ENCODE data around the gene LIPG. TPM values are rescaled to one million over a fixed set of nuclear protein-coding genes. Genes with fewer than 3 reads are reported as not detected.

LIPG gene
- total RNA-seq, 4 donors from 2014 or later = 0.06 to 11.9 (median 1.3) TPM; not detected in 1

DNA sequence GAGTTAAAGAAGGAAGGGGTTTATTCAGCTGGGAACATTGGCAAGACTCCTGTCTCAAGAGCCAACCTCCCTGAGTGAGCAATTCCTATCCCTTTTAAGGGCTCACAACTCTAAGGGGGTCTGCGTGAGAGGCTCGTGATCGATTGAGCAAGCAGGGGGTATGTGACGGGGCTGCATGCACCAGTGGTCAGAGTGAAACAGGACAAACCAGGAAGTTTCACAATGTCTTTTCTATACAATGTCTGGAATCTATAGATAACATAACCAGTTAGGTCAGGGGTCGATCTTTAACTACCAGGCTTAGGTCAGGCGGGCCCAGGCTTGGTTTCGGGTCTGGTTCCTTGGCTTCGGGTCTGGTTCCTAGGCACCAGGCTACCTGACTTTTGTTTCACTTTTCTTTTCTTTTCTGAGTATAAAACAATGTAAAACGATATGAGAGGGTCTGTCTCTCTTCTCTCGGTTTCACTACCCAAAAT lies 30.1 kb upstream of the LIPG start:
- Histone ChIP-seq H3K9me3 (no peaks in the 10 kb centered on the region), H3K27ac (replicated peaks in 1 of 4) (no peak overlapping the region), H3K4me3 (no peak overlapping the region), H3K4me1 (no peaks in the 10 kb centered on the region), H3K36me3 (no peaks in the 10 kb centered on the region), H3K27me3 (no peaks in the 10 kb centered on the region)
- intact Hi-C loops (cut with DNase I) = no loop called here
- no peak for TF ChIP-seq EP300 (IDR thresholded peaks at IDR 0.05)
- WGBS = 73% methylated on average over 10 of the region's 10 CpGs
- no peak for DNase-seq (ENCODE audit: extremely low spot score)

DNA sequence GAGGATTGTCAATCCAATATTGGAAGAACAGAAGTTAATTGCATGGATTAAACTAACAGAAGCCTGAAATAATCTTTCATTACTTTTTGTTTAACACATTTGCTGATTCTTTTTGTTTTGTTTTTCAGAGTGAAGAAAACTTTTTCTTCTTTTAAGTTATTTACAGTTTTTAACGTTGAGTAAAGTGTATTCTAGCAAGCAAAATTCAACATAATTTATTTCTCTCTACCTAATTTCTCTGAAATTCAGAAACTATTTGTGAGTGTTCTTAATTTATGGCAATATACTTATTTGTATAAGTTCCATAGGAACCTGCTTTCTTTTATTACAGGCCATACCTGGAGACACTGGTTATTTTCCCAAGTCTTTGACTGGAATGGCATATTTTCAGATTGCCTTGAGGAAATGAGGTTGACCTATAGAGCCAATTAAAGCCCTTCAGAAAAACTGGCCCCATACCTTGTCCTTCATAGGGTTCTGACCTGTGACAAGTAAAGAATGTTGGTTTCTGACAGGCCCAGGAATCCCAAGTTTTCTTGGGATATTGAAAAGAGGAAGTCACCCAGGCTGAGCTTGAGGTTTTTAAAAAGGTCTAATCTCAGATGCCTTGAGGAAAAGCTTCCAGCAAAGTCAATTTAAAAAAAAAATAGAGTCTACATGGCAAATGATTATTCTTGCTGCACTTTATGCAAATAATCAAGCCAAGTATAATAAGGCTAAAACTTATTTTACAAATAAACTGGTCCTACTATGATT lies 26.8 kb upstream of the LIPG start:
- intact Hi-C loops (cut with DNase I) = no loop called here
- WGBS = 90% methylated on average over 1 of the region's 1 CpG

DNA sequence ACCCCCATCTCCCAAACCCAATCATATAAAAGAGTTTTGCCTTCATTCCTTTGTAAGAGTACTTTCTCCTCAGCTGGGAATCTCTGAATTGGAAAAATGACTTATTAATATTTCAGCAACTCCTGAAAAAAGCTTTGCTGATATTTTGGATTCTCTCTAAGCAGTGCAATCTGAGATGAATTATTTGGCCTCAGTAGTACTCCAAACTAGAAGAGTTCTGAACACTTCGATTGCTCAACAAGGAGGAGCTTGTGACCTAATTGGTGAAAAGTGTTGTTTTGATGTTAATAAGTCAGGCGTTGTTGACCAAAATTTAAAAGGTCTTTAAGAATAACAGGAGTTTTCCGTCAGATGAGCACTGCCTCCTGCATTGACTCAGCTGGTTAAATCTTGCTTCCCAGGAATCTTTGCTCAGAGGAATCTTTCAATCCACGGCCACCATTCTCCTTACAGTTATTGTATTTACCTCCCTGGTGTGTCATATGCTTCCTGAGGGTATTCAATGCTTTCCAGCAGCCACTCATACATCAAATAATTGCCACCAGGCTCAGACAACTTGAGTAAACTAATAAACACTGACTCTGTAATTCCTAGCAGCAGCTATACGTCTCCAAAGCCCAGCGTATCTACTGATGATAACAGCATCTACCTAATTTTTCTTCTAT lies 24.5 kb upstream of the LIPG start:
- TF ChIP-seq CTCF (IDR thresholded peaks at IDR 0.05) (no peak), EP300 (IDR thresholded peaks at IDR 0.05) (no peak), POLR2AphosphoS5 (IDR thresholded peaks at IDR 0.05) (no peak)
- Histone ChIP-seq H3K4me3 (no peak overlapping the region), H3K9me3 (no peaks in the 10 kb centered on the region), H3K4me1 (no peaks in the 10 kb centered on the region), H3K36me3 (no peaks in the 10 kb centered on the region), H3K27ac (replicated peaks in 1 of 4) (no peak overlapping the region), H3K27me3 (no peaks in the 10 kb centered on the region)
- intact Hi-C loops (cut with DNase I) = no loop called here
- 72% methylated on average over 6 of the region's 6 CpGs for WGBS
- DNase-seq (ENCODE audit: extremely low spot score) = no peak

More for the DNA sequence above, 26.8 kb upstream of the LIPG start:
- Histone ChIP-seq H3K4me1 (no peaks in the 10 kb centered on the region), H3K4me3 (no peak overlapping the region), H3K9me3 (no peaks in the 10 kb centered on the region), H3K27ac (replicated peaks in 1 of 4) (no peak overlapping the region), H3K36me3 (no peaks in the 10 kb centered on the region), H3K27me3 (no peaks in the 10 kb centered on the region)
- DNase-seq (ENCODE audit: extremely low spot score) = no peak
- TF ChIP-seq POLR2AphosphoS5 (IDR thresholded peaks at IDR 0.05) = no peak
- no peak for TF ChIP-seq POLR2A (IDR thresholded peaks at IDR 0.05; ENCODE audit: low read depth)
- TF ChIP-seq CTCF (IDR thresholded peaks at IDR 0.05) = no peak
- TF ChIP-seq EP300 (IDR thresholded peaks at IDR 0.05) = no peak

DNA sequence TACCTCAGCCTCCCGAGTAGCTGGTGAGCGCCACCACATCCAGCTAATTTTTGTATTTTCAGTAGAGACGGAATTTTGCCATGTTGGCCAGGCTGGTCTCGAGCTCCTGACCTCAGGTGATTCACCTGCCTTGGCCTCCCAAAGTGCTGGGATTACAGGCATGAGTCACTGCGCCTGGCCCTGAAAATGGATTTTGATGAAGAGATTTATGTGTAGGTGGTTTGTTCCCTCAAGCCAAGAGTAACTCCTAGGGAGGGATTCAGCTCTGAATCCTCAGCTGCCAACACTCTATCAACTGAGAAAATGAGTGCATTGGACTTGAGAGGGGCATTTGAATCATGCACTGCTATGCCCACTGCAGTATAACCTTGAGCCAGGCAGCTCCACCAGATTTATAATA lies 17.5 kb upstream of the LIPG start:
- TF ChIP-seq POLR2A (IDR thresholded peaks at IDR 0.05; ENCODE audit: low read depth) (no peak), CTCF (IDR thresholded peaks at IDR 0.05) (no peak)
- no peak for DNase-seq (ENCODE audit: extremely low spot score)
- intact Hi-C loops (cut with DNase I) = no loop called here
- WGBS = 87% methylated on average over 5 of the region's 5 CpGs
- Histone ChIP-seq H3K27ac (replicated peaks in 1 of 4) (no peak overlapping the region), H3K27me3 (no peaks in the 10 kb centered on the region), H3K36me3 (no peaks in the 10 kb centered on the region), H3K4me3 (no peak overlapping the region), H3K4me1 (no peaks in the 10 kb centered on the region), H3K9me3 (no peaks in the 10 kb centered on the region)

DNA sequence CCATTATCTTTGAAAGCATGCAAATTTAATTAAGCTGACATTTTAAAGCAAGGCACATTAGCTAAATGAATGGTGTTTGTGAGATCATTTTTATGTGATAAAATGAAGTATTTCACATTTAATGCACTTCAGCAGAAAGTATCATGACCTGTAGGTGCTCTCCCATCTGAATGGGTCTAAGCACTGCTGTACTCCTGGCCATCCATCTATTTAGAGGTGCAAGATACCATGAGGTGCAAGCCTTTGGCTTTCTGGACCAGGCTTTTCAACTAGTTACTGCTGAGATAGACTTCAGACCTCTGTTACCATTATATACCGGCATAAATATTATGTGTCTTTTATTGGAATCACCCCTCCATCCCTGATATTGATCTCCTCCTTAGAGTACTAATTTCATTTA lies 15.6 kb upstream of the LIPG start:
- H3K36me3 ChIP-seq = no peaks in the 10 kb centered on the region
- no peak overlapping the region for H3K4me3 ChIP-seq
- H3K4me1 ChIP-seq = no peaks in the 10 kb centered on the region
- 96% methylated on average over 1 of the region's 1 CpG for WGBS
- no peak for DNase-seq (ENCODE audit: extremely low spot score)
- no peaks in the 10 kb centered on the region for H3K9me3 ChIP-seq
- no peaks in the 10 kb centered on the region for H3K27me3 ChIP-seq
- no peak for TF ChIP-seq EP300 (IDR thresholded peaks at IDR 0.05)
- TF ChIP-seq POLR2A (IDR thresholded peaks at IDR 0.05; ENCODE audit: low read depth) = no peak
- TF ChIP-seq CTCF (IDR thresholded peaks at IDR 0.05) = no peak
- no peak for TF ChIP-seq POLR2AphosphoS5 (IDR thresholded peaks at IDR 0.05)
- intact Hi-C loops (cut with DNase I) = no loop called here
- H3K27ac ChIP-seq (replicated peaks in 1 of 4) = no peak overlapping the region

Measured in esophagus muscularis mucosa (tissue), 4 donors.